Lower leg skin (tissue), 4 donors: ENCODE results near the gene CDC25B. TPM values are rescaled to one million over a fixed set of nuclear protein-coding genes. Genes with fewer than 3 reads are reported as not detected.

Source experiments
- DNase-seq, 2 donors: peaks; one replicate each; pipeline ENCODE4 v3.0.0-alpha.2; 2019; ENCODE audit warnings: low spot score in 2 of 2
- H3K4me3 ChIP-seq: fragments of 200-600 bp; sonication (generic); 2 replicates; pipeline ENCODE4 v1.5.1; 2017; ENCODE audit warnings: mild to moderate bottlenecking, low read depth; ENCODE audit not compliant: poor library complexity, severe bottlenecking
- POLR2A ChIP-seq, 2 donors: fragments of 450-650 bp; IDR thresholded peaks; one replicate each; pipeline ENCODE4 v1.6.1; 2016 to 2017; ENCODE audit warnings: antibody characterized with exemption in 2 of 2, mild to moderate bottlenecking in 1 of 2, moderate library complexity in 1 of 2
- WGBS, 2 donors: methylation state at CpG; one replicate each; pipeline ENCODE4 v1.1.5; 2018; 5-methylcytosine and 5-hydroxymethylcytosine counted together
- intact Hi-C: fragments of 100-400 bp; cut with DNase I; formaldehyde crosslinking; loops from one replicate; pipeline ENCODE4 v1.15.0; 2023; ENCODE audit warnings: low total_unique reads
- total RNA-seq, 4 donors: library from RNA; depleted of rRNA; stranded (reverse); fragments of >200 nt; gene quantifications; one replicate each; pipeline ENCODE4 v1.1.0, GENCODE V29; 2016
- TF ChIP-seq, protein P1 (sequence below), 3 donors: fragments of 450-650 bp; IDR thresholded peaks; one replicate each; pipeline ENCODE4 v1.5.1; 2016; ENCODE audit warnings: antibody characterized with exemption in 3 of 3, mild to moderate bottlenecking in 3 of 3, moderate library complexity in 2 of 3

Gene CDC25B
- total RNA-seq, 4 donors from 2014 or later: 13.5 to 23.2 (median 18.5) TPM

DNA sequence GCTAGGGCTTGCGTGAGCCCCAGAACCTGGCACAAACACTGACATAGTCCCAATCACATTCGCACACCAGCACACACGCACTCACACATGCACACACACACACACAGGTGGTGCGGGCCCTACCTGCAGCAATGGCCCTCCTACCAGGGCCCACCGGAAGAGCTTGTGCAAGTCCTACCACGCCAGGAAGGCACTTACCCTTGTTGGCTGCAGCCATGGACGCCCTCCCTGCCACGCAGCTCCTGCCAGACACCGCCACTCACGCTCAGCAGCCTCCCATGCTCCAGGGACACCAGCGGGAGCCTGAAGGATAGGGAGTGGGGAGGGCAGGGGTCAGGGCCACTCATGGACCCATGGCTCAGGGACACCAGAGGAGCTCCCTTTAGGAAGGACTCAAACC lies 36.2 kb upstream of the CDC25B start:
- TF ChIP-seq, protein P1, sequence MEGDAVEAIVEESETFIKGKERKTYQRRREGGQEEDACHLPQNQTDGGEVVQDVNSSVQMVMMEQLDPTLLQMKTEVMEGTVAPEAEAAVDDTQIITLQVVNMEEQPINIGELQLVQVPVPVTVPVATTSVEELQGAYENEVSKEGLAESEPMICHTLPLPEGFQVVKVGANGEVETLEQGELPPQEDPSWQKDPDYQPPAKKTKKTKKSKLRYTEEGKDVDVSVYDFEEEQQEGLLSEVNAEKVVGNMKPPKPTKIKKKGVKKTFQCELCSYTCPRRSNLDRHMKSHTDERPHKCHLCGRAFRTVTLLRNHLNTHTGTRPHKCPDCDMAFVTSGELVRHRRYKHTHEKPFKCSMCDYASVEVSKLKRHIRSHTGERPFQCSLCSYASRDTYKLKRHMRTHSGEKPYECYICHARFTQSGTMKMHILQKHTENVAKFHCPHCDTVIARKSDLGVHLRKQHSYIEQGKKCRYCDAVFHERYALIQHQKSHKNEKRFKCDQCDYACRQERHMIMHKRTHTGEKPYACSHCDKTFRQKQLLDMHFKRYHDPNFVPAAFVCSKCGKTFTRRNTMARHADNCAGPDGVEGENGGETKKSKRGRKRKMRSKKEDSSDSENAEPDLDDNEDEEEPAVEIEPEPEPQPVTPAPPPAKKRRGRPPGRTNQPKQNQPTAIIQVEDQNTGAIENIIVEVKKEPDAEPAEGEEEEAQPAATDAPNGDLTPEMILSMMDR (IDR thresholded peaks at IDR 0.05): no peak
- no peak for TF ChIP-seq POLR2A (IDR thresholded peaks at IDR 0.05)
- DNase-seq: no peak
- intact Hi-C loops: no loop called here
- H3K4me3 ChIP-seq: no peak overlapping the region
- 90 to 92% methylated on average over 6 to 8 of the region's 11 CpGs for WGBS, 2 donors

DNA sequence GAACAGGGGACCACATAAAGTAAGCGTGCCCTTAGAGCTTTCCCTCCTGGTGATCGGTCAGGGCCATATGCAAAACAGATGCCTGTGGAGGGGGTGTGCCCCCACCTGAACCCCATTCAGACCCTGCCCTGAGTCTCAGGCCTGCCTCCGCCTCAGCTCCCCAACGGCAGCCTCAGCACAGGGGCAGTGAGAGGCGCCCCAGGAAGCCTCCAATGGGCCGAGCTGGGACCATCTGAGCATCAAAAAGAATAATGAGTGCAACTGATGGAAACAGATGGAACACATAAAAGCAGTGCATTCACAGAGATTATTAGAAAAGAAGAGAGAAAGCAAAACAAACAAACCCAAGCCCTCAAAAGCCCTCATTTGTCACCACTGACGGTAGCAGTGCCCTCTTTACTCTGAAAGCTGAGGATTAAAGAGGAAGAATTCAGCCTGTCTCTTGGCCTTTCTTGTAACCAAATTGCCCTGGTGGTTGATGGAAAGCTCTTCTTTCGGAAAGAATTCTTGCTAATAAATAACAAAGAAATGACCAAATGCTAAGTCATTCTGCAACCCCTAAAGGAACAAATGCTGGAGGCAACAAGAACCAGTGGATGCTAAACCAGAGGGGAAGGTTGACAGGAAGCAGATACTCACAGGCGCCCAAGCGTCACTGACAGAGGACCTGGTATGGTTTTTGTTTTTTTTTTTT lies 35.3 kb upstream of the CDC25B start:
- intact Hi-C loops: no loop called here
- TF ChIP-seq POLR2A (IDR thresholded peaks at IDR 0.05): no peak
- TF ChIP-seq, protein P1 (IDR thresholded peaks at IDR 0.05): no peak
- DNase-seq: no peak
- WGBS, 2 donors: 80 to 81% methylated on average over 10 of the region's 10 CpGs
- no peak overlapping the region for H3K4me3 ChIP-seq

GRCh38 chr20:3763671-3764601 lies 32.2 kb upstream of the CDC25B start:
- TF ChIP-seq, protein P1 (IDR thresholded peaks at IDR 0.05): no peak
- TF ChIP-seq POLR2A (IDR thresholded peaks at IDR 0.05): no peak
- no peak overlapping the region for H3K4me3 ChIP-seq
- no peak for DNase-seq
- intact Hi-C loops: no loop called here
- WGBS, 2 donors: 88% methylated on average over 5 to 8 of the region's 8 CpGs

GRCh38 chr20:3764659-3765058 lies 31.5 kb upstream of the CDC25B start:
- no peak for TF ChIP-seq POLR2A (IDR thresholded peaks at IDR 0.05)
- TF ChIP-seq, protein P1 (IDR thresholded peaks at IDR 0.05): no peak
- no peak overlapping the region for H3K4me3 ChIP-seq
- no peak for DNase-seq
- intact Hi-C loops: no loop called here
- WGBS, 2 donors: 87 to 100% methylated on average over 3 of the region's 3 CpGs

- WGBS, 2 donors: 73 to 86% methylated on average over 3 of the region's 3 CpGs
- DNase-seq: no peak
- intact Hi-C loops: no loop called here
- H3K4me3 ChIP-seq: no peak overlapping the region
- no peak for TF ChIP-seq POLR2A (IDR thresholded peaks at IDR 0.05)
Observed at GRCh38 chr20:3765171-3765882, 30.8 kb upstream of the CDC25B start.
